Amniotic epithelial cell (primary cell): ENCODE data around the gene KCNJ5.

Experiments used
- DNase-seq: peaks from one replicate; pipeline ENCODE4 v3.0.0-alpha.2; 2010; ENCODE audit warnings: low read depth

KCNJ5 gene

DNA sequence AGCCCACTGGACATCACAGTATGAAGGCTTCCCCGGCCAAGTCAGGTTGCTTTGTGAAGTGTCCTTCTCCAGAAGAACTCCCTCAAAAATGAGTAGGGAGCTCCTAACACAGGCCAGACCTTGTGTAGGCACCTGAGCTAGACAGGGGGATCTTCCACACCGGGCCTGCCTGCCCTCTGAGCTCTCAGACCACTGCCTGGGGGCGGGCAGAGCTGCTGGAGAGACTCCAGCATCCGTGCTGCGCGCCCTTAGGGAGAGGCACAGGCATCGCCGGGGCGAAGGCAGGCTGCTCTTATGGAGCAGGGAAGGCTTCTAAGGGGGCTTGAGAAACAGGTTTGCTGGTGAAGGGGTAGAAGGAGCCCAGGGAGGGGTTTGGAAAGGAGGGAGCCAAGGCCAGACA lies 4.4 kb downstream of the KCNJ5 start:
- DNase-seq, result no peak

DNA sequence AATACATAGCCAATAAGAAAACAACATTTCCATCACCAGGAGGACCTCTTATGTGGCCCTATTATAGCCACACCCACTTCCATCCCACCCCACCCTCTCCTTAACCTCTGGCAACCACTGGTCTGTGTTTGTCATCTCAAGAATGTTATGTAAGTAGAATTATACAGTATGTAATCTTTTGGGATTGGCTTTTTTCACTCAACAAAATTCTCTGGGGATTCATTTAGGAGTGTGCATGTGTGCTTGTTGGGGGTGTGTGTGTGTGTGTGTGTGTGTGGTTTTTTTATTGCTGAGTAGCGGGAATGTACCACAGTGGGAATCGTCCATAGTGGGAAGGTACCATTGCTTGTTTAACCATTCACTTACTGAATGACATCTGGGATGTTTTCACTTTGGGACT lies 5.2 kb downstream of the KCNJ5 start:
- DNase-seq, result no peak

DNA sequence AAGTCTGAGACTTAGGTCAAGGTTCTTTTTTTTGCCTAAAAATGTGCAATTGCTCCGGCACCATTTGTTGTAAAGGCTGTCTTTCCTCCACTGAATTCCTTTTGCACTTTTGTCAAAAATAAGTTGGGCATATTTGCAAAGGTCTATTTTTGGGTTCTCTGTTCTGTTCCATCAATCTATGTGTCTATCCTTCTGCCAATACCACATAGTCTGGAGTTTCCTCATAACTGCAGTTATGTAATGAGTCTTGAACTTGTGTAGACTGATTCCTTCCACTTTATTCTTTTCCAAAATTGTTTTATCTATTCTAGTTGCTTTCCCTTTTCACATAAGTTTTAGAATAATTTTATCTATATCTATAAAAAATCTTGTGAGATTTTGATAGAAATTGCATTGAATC lies 6.7 kb downstream of the KCNJ5 start:
- no peak for DNase-seq

DNA sequence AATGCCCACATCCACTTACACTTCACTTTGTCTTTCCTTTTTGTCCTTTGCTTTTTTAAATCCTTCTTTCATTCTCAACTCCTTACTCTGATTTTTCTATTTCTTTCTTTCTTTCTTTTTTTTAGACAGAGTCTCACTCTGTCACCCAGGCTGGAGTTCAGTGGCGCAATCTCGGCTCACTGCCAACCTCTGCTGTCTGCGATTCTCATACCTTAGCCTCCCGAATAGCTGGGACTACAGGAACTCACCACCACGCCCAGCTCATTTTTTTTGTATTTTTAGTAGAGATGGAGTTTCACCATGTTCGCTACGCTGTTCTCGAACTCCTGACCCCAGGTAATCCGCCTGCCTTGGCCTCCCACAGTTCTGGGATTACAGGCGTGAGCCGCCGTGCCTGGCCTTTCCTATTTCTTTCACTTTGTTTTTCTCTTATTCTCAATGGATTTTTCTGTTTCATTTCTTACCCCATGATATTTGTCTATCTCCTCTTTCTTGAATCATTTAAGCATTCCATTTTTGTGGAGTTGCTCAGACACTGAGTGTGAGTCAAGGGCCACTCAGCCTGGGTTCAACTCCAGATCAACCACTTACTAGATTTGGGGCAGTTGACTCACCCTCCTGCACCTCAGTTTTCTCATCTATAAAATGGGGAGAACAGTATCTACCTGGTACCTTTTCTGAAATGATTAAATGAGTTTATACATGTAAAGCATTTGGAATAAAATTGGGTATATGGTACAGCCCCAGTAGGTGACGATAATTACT lies 7.6 kb downstream of the KCNJ5 start:
- DNase-seq, result peak; percentile 44

DNA sequence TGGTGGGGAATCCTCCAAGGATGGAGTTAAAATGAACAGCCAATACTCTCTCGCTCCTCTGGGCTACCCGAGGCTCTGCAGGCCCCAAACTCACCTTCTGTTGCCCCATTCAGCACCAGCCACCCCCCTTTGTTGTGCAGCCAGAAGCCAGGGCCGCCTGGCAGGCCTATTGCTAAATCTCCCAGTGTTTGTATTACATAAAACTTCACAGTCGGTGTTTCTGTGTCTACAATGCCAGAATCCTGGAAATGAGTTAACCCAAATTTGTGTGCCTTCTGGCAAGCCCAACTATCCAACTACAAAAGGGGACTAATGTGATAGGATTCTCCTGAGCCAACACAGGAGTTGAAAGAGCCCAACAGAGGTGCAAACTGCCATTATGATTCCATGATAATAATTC lies 9.3 kb downstream of the KCNJ5 start:
- DNase-seq, result no peak

DNA sequence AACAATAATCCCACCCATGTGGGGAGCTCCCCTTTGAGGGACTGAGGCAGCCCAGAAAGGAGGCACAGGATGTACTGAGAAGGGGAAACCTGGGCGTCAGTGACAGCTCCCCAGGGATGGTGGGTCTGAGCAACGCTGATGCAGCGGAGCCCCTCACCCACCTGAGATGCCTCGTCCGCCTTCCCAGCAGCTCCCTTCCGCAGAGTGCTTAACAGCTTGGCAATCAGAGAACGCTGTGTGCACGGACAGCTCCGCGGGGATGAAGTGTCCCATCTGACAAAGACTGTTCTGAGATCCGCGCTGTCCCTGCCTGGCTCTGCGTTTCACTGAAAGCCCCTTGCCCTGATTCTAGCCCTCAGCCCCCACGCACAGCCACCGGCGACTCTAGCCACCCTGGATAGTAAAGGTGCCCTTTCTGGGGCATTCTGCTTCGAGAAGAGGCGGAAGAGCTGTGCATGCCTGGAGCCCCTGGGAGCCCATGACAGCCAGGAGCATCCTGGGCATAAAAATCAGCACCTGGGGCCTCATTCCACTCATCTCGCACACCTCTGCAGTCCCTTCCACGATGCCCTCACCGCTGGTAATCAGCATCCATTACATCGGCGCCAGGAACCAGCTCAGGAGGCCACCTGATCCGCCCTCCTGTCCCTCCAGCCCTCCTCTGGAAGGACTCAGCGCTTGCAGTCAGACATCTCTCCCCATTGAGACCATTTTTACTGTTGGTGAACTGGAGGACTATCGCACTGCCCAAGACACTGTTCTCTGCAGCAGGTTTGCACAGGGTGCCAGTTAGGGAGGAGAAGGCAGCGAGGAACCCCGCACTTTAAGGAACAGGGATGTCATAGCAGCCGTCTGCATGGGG lies 10.7 kb downstream of the KCNJ5 start:
- no peak for DNase-seq

DNA sequence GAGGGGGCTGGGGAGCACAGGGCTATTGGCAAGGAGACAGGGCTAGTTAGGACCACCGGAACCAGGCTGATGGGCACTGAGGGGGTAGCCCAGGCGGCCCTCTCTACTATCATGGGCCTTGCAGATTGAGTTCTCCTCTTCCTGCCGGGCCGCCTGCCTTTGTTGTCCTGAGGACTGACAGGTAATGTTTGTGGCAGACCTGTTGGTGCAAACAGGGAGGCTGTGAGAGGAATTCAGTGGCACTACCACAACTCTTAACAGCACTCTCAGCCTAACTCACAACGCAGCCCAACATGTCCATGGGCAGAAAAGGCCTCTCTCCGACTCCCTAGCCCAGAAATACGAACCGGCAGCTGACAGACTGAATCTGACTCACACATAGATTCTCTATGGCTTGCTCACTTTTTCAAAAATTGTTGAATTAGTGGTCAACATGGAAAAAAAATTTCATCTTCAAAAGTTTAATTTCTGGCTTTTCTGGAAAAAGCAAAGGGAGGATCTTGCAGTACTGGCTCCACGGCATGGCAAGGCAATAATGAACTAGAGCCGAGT lies 11.4 kb downstream of the KCNJ5 start:
- peak; percentile 31 for DNase-seq

DNA sequence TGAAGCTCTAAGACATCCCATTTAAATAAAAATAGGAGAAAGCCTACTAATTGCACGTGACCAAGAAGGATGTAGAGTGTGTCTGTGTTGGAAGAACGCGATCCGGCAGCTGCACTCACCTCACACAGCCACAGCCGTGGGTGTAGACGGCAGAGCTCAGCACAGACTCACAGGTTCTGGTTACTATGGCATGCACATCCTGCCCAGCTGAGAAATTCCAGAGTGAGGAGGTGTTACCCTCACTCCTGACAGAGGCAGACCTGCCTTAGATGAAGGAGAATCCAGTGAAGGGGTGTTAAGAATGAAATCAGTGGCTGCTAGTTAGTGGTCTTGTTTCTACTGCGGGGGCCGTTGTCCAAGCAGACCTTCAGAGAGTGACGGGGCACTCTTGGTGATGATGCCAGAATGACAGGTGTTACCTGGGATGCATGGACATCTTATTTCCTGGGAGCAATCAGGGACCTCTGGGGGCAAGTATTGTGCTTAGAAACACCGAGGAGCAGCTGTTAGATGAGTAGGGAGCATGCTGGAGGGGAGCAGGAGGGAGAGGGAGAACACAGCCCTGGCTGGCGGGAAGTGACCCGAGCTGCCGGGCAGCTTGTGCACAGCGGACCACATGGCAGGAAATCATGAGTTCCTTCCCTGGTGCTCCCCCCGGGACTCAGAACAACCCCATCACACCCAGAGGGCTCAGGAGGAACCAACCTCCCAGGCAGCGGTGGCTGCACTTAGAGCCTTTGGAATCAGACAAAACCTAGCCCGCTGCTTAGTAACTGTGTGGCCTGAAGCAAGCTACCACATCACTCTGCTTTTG lies 12.3 kb downstream of the KCNJ5 start:
- DNase-seq, result peak; percentile 38

DNA sequence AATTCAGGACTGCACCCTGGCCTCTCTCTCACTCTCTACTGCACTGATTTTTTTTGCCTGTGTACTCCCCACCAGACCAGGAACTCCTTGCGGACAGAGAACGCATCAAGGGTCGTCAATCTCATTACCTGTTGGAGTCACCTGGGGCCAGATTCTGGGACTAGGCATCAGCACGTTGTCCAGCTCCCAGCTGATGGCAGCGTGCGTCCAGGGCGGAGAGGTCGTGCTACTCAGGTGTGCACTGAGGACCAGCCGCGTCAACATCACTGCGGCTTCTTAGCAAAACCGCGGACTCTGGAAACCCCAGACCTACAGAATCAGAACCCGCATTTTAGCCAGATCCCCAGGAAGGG lies 13.1 kb downstream of the KCNJ5 start:
- DNase-seq, result no peak

DNA sequence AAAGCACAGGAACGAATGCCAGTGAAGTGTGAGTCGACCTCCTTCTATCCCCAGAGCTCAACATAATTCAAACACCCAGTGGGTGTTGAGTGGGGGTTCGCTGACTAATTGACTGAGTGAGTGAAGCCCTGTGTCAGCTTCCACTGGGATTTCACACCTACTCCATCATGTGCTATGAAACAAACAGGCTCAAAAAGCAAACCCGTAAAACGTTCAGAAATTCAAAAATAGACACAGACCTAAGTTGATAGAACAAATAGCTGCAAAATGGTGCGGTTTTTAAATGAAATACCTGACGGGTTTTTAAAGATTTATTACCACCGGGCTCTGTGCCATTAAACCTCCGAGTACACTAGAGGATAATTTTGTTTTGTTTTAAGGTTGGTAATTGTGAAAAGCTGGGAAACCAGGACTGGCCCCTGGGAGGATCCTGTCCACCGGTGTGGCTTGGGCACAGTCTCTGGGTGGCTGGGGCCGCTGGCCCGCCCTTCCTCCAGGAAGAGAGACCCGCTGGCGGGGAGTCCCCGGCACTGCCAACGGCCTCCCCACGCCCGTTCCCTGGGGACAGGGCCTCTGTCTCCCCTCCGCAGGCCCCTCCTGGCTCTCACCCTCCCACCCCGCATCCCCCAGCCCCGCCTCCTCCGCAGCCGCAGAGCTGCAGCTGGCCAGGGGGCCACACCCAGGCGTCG lies 13.6 kb downstream of the KCNJ5 start:
- peak; percentile 54 for DNase-seq

DNA sequence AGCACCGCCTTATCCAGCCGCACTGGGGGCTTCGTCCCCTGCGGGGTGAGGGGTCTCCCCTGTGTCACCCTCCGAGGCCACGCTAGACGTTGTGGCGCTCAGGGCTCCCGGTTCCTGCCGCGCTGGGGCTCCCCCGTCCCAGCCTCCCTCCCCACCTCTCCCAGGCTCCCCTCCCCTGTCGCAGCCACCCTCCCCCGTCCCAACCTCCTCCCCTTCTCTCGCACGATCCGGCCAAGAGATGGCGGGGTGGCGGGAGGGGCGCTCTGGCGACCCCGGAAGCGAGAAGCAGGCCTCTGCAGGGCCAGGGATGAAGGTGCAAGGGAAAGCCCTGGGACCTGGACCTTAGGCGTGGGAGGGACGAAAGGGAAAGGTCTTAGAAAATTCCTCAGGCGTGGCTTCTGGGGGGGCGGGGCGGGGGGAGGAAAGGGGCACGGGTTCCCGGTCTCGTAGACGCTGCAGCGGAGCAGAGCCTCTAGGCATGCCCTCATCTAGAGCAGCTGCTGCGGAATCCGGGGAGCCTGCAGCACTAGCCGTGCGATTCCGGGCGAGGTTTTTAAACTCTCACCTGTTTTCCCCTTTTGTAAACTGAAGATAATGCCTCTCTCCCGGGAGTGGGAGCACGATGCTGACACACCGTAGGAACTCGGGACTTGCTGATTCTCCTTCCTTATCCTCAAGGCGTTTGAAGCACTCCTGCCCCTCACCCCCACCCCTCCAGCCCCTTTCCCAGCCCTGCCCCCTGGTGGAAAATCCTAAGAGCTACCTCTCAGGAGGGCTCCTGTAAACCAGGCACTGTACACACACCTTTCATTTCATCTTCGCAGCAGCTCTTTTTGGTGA lies 14.4 kb downstream of the KCNJ5 start:
- DNase-seq, result peak; percentile 12

DNA sequence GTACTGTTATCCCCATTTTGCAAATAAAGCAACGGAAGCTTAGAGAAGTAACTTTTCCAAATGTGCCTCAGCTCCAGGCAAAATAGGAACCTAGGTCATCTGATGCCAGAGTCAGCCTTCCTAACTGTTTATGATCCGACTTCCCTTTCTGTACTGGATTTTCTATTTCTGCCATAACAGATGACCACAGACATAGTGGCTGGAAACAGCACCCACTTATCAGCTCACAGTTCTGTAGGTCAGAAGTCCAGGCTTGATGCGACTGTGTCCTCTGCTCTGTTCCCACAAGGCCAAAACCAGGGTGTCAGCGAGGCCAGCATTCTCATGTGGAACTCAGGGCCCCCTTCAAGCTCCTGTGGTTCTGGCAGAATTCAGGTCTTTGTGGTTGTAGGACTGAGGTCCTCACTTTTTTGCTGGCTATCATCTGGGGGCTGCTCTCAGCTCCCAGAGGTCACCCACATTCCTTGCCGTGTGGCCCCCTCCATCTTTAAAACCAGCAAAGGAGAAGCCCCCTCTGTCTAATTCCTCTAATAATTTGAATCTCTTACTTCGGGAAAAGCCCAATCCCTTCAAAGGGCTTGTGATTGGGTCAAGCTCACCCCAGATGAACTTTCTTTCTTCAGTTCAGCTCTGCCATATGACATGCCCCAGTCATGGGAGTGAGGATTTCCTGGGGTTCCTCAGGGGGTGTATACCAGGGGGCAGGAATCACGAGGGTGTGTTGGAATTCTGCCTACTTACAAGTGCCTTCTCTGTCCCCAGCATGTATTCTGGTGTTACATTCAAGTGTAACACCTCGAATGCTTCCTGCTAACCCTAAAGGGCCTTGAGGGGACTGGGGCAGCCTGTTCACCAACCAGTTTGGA lies 15.3 kb downstream of the KCNJ5 start:
- no peak for DNase-seq

DNA sequence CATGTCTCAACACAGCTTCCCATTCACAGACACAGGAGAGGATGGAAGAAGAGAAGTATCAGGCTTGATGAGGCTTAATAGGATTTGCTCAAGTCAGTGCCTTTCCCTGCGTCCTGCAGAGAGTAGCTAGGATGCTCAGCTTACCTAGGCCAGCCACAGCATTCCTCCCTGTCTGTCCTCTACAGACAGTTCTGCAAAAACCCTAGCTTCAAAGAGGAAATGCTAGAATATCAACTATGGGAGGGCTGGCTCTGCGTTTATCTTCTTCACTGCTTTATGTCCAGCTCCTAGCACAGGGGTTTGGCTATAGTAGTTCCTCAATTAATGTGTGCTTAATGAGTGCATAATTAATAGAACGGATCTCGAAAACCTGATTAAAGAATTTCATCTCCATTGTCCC lies 16.4 kb downstream of the KCNJ5 start:
- DNase-seq, result no peak

DNA sequence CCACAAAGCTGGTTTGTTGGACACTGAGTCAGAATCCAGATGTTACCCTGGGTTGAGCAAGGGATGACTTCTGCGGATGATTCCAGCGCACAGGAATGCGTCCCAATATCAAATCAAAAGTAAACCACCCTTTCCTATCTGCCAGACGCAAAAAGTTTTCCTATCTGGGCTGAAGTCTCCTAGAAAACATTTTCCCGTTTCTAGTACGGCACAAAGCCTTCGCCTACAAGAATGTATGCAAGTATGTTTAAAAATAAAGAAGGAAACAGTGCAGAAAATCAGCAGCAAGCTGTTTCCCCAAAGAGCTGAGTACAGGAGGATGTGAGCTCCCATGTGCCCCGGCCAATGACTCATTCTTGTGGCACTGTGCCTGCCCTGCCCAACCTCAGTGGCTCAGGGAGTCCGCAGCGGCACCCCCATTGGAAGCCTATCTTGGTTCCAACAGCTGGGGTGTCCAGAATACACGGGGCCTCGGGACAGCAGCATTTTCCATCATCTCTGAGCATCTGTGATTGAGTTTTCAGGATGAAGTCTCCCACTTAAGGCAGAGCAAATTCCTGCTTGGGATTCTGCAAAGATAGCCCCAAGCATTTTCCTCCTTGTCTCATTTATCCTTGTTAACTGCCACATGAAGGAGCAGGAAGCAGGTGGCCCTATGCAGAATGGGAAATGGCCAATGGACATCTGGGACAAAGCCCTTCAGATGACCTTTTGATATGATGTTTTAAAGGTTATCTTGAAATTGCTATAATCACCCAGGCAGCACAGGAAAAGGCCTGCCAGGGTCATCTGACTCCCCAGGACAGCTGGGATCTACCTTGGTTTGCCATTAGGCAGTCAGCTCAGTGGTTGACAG lies 17.5 kb downstream of the KCNJ5 start:
- peak; percentile 68 for DNase-seq

DNA sequence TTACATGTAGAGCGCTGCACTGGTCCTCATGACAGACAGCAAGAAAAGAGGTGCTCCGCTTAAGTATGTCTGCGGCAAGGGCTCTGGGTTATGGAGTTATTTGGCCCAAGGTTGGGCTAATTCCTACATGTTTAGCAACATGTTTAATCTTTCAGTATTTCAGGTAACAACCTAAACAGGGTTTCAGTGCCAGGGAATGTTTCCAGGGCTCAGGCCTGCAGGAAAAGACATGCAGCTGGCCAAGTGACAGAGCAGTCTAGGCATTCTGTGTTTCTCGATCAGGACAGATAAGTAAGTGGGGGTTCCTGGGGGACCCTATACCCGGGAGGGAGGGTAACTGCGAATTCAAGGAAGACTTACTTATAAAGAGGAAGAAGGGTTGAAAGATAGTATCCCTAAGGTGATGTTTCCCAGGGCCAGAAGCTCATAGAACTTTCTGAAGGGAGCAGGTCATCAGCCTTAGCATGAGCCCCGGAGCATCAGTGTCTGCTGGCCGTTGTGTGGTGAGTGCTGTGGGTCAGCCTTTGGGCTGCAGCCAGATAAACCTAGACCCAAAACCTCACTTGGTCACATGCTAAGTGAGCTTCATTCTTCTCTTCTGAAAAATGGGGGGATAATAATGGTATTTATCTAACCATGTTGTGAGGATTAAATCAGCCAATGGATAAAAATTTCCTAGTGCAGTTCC lies 18.4 kb downstream of the KCNJ5 start:
- no peak for DNase-seq

DNA sequence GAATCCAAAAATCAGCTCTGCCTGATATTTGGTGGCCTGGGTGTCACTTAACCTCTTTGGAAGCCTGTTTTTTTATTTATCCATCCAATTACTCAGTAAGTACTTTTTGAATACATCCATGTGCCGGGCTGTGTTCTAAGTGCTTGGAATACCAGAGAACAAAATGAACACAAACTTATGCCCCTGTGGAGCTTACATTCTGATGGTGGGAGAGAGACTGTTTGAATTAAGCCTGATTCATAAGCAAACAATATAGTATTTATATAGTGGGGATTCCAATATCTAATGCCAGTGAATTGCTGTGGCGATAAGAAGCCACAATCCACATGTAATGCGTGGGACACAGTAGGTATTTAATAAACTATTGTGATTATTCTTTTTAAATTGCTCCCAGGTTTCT lies 19.4 kb downstream of the KCNJ5 start:
- no peak for DNase-seq

DNA sequence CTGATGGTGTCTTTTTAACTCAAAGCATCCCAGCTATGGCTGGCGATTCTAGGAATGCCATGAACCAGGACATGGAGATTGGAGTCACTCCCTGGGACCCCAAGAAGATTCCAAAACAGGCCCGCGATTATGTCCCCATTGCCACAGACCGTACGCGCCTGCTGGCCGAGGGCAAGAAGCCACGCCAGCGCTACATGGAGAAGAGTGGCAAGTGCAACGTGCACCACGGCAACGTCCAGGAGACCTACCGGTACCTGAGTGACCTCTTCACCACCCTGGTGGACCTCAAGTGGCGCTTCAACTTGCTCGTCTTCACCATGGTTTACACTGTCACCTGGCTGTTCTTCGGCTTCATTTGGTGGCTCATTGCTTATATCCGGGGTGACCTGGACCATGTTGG lies 20.1 kb downstream of the KCNJ5 start:
- DNase-seq, result no peak

DNA sequence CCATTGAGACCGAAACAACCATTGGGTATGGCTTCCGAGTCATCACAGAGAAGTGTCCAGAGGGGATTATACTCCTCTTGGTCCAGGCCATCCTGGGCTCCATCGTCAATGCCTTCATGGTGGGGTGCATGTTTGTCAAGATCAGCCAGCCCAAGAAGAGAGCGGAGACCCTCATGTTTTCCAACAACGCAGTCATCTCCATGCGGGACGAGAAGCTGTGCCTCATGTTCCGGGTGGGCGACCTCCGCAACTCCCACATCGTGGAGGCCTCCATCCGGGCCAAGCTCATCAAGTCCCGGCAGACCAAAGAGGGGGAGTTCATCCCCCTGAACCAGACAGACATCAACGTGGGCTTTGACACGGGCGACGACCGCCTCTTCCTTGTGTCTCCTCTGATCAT lies 20.5 kb downstream of the KCNJ5 start:
- DNase-seq, result no peak
